ENCODE data around the gene CGB8. TPM values are rescaled to one million over a fixed set of nuclear protein-coding genes. Genes with fewer than 3 reads are reported as not detected.

CGB8 gene
- polyA plus RNA-seq, 2 of the 4 experiments (the other 2 are of a cell fraction): 0.63 to 2.7 TPM

- ATAC-seq (no peak), FAIRE-seq (no peak), DNase-seq (ENCODE audit: low read depth in 1 of 2, low spot score in 1 of 2) (no peak)
- no peak for TF ChIP-seq NFE2L2 (conservative IDR thresholded peaks at IDR 0.05; ENCODE audit: low read length)
- Histone ChIP-seq H3K4me1 (no peaks in the 10 kb centered on the region), H3K27ac (no peak overlapping the region), H3K9me3 (no peaks in the 10 kb centered on the region), H3K4me2 (no peak overlapping the region), H3K4me3 (no peak overlapping the region)
- CTCF ChIA-PET: interaction anchor here (1.0 to 21.8 kb wide), 2 partner anchors 15 to 87 kb away, joined by 4 to 408 read pairs; partner anchors contain the start of genes GYS1 and RUVBL2
- POLR2A ChIA-PET: interaction anchor here (0.8 to 1.4 kb wide), 2 partner anchors 9 to 17 kb away, joined by 3 to 6 read pairs; partner anchors contain the start of gene RUVBL2
- 92% methylated on average over 18 of the region's 18 CpGs for WGBS (ENCODE audit: missing lambda C conversion rate)
Observed at GRCh38 chr19:49010453-49010852, 38.5 kb downstream of the CGB8 start.

- ChIA-PET POLR2A (interaction anchor here (0.8 to 1.4 kb wide), 2 partner anchors 10 to 16 kb away, joined by 3 to 6 read pairs; partner anchors contain the start of gene RUVBL2), CTCF (interaction anchor here (0.6 to 21.8 kb wide), 11 partner anchors 9 to 991 kb away, joined by 3 to 408 read pairs (median 4); partner anchors contain the start of genes GYS1 and RUVBL2)
- Histone ChIP-seq H3K4me3 (no peak overlapping the region), H3K27ac (no peak overlapping the region), H3K9me3 (no peaks in the 10 kb centered on the region), H3K4me2 (no peak overlapping the region), H3K4me1 (no peaks in the 10 kb centered on the region)
- DNase-seq (ENCODE audit: low read depth in 1 of 2, low spot score in 1 of 2): no peak
- TF ChIP-seq RARB (CRISPR knock-in tag; IDR thresholded peaks at IDR 0.05): no peak
- no peak for TF ChIP-seq JUN (IDR thresholded peaks at IDR 0.05)
- whole genome bisulfite sequencing (ENCODE audit: missing lambda C conversion rate): 94% methylated on average over 18 of the region's 18 CpGs
- FAIRE-seq: no peak
- ATAC-seq: no peak
Observed at GRCh38 chr19:49009828-49010227, 39.1 kb downstream of the CGB8 start.

GRCh38 chr19:49006905-49007304, 42.0 kb downstream of the CGB8 start:
- Histone ChIP-seq H3K27ac (no peak overlapping the region), H3K4me1 (no peaks in the 10 kb centered on the region), H3K4me3 (no peak overlapping the region), H3K9me3 (no peaks in the 10 kb centered on the region), H3K4me2 (no peak overlapping the region)
- no peak; a peak in 1 of 6 replicates for ATAC-seq
- POLR2A ChIA-PET: no interaction called here
- CTCF ChIA-PET: interaction anchor here (0.6 to 21.8 kb wide), 12 partner anchors 9 to 218 kb away, joined by 3 to 408 read pairs (median 4); partner anchors contain the start of genes GYS1, LHB and RUVBL2
- no peak for DNase-seq (ENCODE audit: low read depth in 1 of 2, low spot score in 1 of 2)
- 94% methylated on average over 20 of the region's 22 CpGs for WGBS (ENCODE audit: missing lambda C conversion rate)
- FAIRE-seq: no peak
- TF ChIP-seq RAD21 (conservative IDR thresholded peaks at IDR 0.05 in 1 of 2, IDR thresholded peaks at IDR 0.05 in 1 of 2): no peak
- no peak for TF ChIP-seq EP300 (IDR thresholded peaks at IDR 0.05)
- no peak for TF ChIP-seq E2F6 (IDR thresholded peaks at IDR 0.05; ENCODE audit: borderline replicate concordance, low read depth)
- no peak for TF ChIP-seq POLR2A (IDR thresholded peaks at IDR 0.05; ENCODE audit: low read length)
- no peak for TF ChIP-seq MAZ (IDR thresholded peaks at IDR 0.05; ENCODE audit: borderline replicate concordance, low read depth, low read length)
- TF ChIP-seq RFX5 (IDR thresholded peaks at IDR 0.05): no peak
- no peak for TF ChIP-seq EHMT2 (IDR thresholded peaks at IDR 0.05; ENCODE audit: low read depth)
- no peak for TF ChIP-seq ELK1 (IDR thresholded peaks at IDR 0.05; ENCODE audit: low read depth, low read length)

GRCh38 chr19:49004964-49005614, 43.8 kb downstream of the CGB8 start:
- POLR2A ChIA-PET: no interaction called here
- no peak for TF ChIP-seq NFE2L2 (conservative IDR thresholded peaks at IDR 0.05; ENCODE audit: low read length)
- TF ChIP-seq HOXB5 (CRISPR knock-in tag; IDR thresholded peaks at IDR 0.05): no peak
- no peak for TF ChIP-seq POLR2AphosphoS2 (conservative IDR thresholded peaks at IDR 0.05; ENCODE audit: low read length)
- TF ChIP-seq PBX3 (IDR thresholded peaks at IDR 0.05): no peak
- TF ChIP-seq FOSL2 (IDR thresholded peaks at IDR 0.05): no peak
- TF ChIP-seq FOSL2 (CRISPR knock-in tag; IDR thresholded peaks at IDR 0.05): no peak
- no peak for TF ChIP-seq USF2 (IDR thresholded peaks at IDR 0.05)
- TF ChIP-seq EHF (CRISPR knock-in tag; IDR thresholded peaks at IDR 0.05): no peak
- TF ChIP-seq REST (IDR thresholded peaks at IDR 0.05): no peak
- TF ChIP-seq PHF8 (IDR thresholded peaks at IDR 0.05; ENCODE audit: borderline replicate concordance, low read depth): no peak
- no peak for TF ChIP-seq E2F6 (IDR thresholded peaks at IDR 0.05; ENCODE audit: borderline replicate concordance, low read depth)

More at GRCh38 chr19:49004964-49005614, 43.8 kb downstream of the CGB8 start:
- CTCF ChIA-PET: interaction anchor here (0.7 to 21.8 kb wide), 12 partner anchors 8 to 203 kb away, joined by 3 to 408 read pairs (median 4); partner anchors contain the start of genes GYS1, LHB and RUVBL2
- FAIRE-seq: no peak
- 97% methylated on average over 7 of the region's 7 CpGs for WGBS (ENCODE audit: missing lambda C conversion rate)
- Histone ChIP-seq H3K4me1 (no peaks in the 10 kb centered on the region), H3K27ac (no peak overlapping the region), H3K4me2 (no peak overlapping the region), H3K9me3 (no peaks in the 10 kb centered on the region), H3K4me3 (no peak overlapping the region)
- ATAC-seq: no peak
- no peak for DNase-seq (ENCODE audit: low read depth in 1 of 2, low spot score in 1 of 2)

All from A549 (cell line).